CD4-positive, alpha-beta T cell treated with Interleukin-2 at 100 ng/mL for 4 hours (primary cell): ENCODE results near the gene HBA1.
"Not testable (repeated sequence)": the region's sequence is repeated elsewhere in the genome, so short reads cannot be mapped to it uniquely, and the experiment has no call there.

Experiments used
- DNase-seq: peaks from one replicate; pipeline ENCODE4 v3.0.0-alpha.2; 2020; ENCODE audit warnings: low spot score

The HBA1 gene

DNA sequence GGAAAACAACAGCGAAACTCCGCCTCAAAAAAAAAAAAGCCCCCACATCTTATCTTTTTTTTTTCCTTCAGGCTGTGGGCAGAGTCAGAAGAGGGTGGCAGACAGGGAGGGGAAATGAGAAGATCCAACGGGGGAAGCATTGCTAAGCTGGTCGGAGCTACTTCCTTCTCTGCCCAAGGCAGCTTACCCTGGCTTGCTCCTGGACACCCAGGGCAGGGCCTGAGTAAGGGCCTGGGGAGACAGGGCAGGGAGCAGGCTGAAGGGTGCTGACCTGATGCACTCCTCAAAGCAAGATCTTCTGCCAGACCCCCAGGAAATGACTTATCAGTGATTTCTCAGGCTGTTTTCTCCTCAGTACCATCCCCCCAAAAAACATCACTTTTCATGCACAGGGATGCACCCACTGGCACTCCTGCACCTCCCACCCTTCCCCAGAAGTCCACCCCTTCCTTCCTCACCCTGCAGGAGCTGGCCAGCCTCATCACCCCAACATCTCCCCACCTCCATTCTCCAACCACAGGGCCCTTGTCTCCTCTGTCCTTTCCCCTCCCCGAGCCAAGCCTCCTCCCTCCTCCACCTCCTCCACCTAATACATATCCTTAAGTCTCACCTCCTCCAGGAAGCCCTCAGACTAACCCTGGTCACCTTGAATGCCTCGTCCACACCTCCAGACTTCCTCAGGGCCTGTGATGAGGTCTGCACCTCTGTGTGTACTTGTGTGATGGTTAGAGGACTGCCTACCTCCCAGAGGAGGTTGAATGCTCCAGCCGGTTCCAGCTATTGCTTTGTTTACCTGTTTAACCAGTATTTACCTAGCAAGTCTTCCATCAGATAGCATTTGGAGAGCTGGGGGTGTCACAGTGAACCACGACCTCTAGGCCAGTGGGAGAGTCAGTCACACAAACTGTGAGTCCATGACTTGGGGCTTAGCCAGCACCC is 1.2 kb upstream of the HBA1 start:
- no peak for DNase-seq

DNA sequence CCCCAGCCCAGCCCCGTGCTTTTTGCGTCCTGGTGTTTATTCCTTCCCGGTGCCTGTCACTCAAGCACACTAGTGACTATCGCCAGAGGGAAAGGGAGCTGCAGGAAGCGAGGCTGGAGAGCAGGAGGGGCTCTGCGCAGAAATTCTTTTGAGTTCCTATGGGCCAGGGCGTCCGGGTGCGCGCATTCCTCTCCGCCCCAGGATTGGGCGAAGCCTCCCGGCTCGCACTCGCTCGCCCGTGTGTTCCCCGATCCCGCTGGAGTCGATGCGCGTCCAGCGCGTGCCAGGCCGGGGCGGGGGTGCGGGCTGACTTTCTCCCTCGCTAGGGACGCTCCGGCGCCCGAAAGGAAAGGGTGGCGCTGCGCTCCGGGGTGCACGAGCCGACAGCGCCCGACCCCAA is 474 bp upstream of the HBA1 start:
- DNase-seq: not testable (repeated sequence)

DNA sequence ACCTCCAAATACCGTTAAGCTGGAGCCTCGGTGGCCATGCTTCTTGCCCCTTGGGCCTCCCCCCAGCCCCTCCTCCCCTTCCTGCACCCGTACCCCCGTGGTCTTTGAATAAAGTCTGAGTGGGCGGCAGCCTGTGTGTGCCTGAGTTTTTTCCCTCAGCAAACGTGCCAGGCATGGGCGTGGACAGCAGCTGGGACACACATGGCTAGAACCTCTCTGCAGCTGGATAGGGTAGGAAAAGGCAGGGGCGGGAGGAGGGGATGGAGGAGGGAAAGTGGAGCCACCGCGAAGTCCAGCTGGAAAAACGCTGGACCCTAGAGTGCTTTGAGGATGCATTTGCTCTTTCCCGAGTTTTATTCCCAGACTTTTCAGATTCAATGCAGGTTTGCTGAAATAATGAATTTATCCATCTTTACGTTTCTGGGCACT is 928 bp downstream of the HBA1 start:
- DNase-seq: no peak

DNA sequence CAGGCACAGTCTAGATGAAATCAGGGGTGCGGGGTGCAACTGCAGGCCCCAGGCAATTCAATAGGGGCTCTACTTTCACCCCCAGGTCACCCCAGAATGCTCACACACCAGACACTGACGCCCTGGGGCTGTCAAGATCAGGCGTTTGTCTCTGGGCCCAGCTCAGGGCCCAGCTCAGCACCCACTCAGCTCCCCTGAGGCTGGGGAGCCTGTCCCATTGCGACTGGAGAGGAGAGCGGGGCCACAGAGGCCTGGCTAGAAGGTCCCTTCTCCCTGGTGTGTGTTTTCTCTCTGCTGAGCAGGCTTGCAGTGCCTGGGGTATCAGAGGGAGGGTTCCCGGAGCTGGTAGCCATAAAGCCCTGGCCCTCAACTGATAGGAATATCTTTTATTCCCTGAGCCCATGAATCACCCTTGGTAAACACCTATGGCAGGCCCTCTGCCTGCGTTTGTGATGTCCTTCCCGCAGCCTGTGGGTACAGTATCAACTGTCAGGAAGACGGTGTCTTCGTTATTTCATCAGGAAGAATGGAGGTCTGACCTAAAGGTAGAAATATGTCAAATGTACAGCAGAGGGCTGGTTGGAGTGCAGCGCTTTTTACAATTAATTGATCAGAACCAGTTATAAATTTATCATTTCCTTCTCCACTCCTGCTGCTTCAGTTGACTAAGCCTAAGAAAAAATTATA is 1.6 kb downstream of the HBA1 start:
- no peak for DNase-seq

DNA sequence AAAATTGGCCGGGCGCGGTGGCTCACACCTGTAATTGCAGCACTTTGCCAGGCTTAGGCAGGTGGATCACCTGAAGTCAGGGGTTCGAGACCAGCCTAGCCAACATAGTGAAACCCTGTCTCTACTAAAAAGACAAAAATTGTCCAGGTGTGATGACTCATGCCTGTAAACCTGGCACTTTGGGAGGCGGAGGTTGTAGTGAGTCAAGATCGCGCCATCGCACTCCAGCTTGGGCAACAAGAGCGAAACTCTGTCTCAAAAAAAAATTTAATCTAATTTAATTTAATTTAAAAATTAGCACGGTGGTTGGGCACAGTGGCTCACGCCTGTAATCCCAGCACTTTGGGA is 2.2 kb downstream of the HBA1 start:
- DNase-seq: no peak

DNA sequence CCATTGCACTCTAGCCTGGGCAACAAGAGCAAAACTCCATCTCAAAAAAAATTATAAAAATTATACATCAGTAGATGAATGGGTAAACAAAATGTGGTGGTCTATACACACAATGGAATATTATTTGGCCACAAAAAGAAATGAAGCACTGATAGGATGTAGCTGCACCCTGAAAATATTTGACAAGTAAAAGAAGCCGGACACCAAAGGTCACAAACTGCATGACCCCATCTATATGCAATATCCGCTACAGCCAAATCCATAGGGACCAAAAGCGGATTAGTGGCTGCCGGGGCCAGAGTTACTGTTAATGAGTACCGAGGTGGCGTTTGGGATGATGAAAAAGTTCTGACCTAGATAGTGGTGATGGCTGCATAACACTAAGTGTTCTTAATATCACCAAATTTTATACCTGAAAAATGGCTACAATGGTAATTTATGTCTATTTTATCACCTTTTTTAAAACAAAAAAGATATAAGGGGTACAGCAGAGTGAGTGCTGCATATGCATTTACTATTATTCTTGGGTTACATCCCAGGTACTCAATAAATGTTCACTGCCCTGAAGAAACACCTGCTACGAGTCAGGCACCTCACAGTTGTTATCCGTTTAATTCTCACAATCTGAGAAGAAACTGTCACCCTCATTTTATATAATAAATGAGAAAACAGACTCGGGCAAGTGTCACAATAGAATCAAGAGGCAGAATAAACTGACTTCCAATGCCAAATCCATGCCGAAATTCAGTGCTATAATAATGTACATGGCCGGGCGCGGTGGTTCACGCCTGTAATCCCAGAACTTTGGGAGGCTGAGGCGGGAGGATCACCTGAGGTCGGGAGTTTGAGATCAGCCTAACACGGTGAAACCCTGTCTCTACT is 3.0 kb downstream of the HBA1 start:
- DNase-seq: no peak

DNA sequence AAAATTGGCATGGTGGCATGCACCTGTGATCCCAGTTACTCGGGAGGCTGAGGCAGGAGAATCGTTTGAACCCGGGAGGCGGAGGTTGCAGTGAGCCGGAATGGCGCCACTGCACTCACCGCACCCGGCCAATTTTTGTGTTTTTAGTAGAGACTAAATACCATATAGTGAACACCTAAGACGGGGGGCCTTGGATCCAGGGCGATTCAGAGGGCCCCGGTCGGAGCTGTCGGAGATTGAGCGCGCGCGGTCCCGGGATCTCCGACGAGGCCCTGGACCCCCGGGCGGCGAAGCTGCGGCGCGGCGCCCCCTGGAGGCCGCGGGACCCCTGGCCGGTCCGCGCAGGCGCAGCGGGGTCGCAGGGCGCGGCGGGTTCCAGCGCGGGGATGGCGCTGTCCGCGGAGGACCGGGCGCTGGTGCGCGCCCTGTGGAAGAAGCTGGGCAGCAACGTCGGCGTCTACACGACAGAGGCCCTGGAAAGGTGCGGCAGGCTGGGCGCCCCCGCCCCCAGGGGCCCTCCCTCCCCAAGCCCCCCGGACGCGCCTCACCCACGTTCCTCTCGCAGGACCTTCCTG is 3.7 kb downstream of the HBA1 start, which contains the start of gene HBQ1:
Gene HBQ1 (plus strand): TSS at position 359 of the 575 bp plus-strand sequence. CDS start 28 bp downstream, at position 387.
- DNase-seq: no peak

DNA sequence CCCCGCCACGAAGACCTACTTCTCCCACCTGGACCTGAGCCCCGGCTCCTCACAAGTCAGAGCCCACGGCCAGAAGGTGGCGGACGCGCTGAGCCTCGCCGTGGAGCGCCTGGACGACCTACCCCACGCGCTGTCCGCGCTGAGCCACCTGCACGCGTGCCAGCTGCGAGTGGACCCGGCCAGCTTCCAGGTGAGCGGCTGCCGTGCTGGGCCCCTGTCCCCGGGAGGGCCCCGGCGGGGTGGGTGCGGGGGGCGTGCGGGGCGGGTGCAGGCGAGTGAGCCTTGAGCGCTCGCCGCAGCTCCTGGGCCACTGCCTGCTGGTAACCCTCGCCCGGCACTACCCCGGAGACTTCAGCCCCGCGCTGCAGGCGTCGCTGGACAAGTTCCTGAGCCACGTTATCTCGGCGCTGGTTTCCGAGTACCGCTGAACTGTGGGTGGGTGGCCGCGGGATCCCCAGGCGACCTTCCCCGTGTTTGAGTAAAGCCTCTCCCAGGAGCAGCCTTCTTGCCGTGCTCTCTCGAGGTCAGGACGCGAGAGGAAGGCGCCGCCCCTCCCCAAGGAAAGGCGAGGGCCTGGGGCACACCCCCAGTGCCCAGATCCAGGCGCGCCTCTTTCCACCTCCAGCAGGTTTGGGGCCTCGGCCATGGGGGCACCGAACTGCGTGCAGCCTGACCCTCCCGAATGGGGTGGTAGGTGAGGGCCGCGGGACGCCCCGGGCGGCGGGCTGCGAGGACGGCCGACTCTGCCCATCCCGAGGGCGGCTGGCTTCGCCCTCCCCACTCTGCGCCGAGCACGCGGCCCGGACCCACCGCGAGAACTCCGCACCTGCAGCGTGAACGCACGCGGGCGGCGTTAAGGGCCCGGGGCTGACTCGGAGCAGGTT is 4.4 kb downstream of the HBA1 start:
- peak; percentile 85 for DNase-seq

DNA sequence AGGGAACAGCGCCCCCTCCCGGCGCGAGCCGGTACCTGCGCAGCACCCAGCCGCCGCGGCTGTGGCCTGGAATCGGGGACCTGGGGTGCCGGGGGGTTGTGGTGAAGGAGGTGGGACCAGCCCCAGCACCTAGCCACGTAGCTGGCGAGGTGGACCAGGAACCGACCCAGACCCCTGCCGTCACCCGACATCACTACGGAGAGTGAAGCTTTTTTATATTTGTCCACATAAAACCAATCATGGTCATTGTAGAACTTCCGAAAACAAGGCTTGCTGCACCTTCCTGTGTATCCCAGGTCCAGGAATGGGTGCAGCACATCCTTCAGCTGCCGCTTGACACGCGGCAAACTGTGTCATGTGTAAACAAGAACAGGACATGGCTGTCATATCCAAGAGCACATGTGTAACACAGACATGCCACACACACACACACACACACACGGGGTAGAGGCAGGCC is 5.1 kb downstream of the HBA1 start:
- DNase-seq: no peak

DNA sequence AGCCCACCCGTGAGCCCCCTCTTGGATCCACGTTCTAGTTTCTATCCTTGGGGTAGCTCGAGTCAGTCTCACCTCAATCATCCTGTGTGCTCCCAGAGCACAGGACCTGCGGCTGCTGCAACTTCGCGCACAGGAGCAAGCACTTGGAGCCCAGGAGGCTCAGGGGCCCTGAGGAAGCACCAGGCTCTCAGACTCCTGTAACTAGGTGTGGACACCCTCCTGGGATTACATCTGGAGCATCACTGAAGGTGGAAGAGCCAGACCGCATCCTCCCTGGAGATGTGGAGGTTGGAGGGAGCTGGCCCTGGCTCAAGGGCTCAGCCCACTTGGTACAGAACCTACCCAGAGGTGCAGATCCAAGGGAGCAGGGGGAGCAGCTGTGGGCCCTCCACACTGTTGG is 6.5 kb downstream of the HBA1 start:
- no peak for DNase-seq

DNA sequence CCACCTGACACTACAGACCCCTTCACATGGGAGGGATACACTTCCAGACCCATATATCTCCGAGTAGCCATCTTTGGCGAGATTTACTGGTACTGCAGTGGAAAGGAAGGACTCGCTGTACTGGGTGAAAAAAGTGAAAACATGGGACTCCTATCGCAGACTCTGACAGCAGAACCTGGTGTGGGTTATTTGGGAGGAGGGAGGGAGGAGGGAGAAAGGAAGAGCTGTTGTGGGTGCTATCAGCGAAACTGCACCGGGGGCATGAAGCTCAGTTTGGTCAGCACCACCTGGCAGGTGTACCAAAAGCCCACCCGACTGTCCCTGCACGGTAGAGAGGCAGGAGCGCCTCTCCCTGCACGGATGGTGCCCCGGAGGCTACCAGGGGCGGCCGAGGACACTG is 8.7 kb downstream of the HBA1 start:
- DNase-seq: no peak

DNA sequence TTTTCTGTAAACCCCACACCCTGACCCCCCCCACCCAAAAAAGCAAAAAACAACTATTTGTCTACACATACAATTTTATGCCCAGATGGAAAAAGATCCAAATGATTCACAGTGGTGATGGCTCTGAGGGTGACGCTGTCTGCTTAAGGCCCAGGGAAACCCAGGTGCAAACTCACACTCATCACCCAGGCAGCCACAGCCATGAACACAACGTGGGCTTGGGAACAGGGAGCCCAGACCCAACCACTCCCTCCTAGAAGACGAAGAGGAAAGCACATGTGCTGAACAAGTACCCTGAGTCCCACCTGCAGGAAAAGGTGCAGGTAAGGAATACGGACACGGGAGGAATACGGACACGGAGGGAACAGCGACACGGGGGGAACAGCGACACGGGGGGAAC is 9.2 kb downstream of the HBA1 start:
- no peak for DNase-seq

DNA sequence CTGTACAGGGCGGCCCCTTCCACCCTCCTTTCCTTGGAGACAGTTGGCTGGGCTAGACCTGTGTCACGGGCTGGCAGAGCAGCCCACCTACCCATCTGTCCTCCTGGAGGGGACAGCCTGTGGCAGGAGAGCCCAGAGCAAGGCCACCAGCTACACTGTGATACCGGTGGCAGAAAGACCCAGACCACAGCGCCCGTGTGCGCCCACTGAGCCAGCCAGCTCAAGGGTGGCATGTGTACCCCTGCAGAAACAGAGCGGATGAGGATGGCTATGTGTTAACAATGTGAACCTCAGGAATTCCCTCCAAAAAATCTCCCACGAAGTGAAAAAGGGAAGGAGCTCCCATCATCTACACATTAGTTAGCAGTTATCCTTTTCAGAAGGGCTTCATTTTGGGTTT is 10.8 kb downstream of the HBA1 start:
- DNase-seq: no peak

DNA sequence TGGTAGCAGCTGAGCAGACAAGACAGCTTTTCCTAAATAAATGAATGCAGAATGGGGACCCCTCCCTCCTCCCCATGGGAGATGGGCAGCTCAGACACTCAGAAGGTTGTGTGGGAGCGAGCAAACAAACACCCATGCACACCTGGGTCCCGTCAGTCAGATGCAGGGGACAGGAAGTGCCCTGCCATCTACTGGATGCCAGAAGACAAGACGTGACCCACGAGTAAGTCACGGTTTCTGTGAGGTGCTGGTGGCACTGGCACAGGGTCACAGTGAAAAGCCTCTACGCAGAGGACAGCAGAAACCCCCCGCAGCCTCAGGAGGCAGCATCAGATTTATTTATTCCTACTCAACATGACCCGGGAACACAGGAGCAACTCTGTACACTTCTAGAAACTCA is 12.2 kb downstream of the HBA1 start:
- peak; percentile 23 for DNase-seq

DNA sequence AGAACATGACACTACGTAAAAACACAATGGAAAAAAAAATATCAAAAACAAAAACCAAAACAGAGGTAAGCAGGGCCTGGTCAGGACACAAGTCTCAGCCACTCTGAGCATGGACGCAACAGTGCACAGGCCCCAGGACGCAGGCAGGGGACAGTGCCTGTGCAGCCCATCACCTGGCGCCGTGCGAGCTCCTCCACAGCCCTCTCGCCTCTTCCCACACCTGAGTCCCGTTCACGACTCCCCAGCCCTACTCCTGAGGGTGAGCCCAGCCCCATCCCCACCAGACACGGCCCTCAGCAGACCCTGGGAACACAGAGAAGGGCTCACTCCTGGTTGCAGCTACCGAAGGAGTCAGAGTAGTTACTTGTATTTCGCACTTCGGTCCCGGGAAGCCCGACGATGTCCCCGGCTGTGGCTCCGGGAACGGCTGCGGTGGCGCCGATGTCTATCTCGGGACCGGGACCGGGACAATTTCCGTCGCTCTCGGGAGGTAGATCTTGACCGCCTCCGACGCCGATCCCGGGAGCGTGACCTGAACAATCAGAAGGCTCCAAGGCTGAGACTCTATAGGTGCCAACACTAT is 13.2 kb downstream of the HBA1 start:
- no peak for DNase-seq

DNA sequence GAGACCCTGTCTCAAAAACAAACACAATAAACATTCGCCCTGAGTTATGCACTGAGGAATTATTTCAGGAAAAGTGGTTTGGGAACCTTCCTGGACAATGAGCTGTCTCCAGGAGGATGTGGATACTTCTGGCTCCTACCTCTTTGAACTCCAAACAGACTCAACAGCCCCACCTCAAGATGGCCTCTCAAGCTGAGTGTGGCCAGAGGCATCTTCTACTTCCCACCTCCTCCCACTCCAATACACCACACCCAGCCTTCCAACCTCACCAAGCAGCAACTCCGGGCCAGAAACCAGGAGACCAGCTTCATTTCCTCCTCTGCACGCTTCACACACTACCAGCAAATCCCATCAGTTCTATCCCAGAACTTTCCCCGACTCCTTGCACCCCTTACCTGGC is 15.4 kb downstream of the HBA1 start:
- DNase-seq: no peak

DNA sequence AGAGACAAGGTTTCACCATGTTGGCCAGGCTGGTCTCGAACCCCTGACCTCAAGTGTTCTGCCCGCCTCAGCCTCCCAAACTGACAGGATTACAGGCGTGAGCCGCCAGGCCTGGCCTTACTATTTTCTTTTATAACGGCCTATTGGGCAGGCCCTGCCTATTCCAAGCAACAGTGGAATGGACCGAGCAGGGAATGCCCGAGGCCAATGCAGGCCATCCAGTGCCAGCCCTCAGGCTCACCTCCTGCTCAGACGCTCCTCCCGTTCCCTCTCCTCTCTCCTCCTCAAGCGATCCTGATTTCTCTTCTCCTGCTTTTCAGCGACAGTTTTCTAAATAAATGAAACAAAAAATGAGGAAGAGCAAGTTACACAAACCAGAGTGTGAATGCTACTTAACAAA is 16.2 kb downstream of the HBA1 start:
- DNase-seq: no peak

DNA sequence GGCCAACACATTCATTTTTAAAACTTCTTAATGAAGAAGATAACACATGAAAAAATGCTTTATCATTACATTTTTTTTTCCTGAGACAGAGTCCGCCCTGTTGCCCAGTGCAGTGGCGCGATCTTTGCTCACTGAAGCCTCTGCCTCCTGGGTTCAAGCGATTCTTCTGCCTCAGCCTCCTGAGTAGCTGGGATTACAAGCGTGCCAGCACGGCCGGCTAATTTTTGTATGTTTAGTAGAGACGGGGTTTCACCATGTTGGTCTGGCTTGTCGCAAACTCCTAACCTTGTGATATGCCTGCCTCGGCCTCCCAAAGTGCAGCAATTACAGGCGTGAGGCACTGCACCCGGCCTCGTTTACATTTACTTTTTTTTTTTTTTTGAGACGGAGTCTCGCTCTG is 17.0 kb downstream of the HBA1 start:
- DNase-seq: no peak

DNA sequence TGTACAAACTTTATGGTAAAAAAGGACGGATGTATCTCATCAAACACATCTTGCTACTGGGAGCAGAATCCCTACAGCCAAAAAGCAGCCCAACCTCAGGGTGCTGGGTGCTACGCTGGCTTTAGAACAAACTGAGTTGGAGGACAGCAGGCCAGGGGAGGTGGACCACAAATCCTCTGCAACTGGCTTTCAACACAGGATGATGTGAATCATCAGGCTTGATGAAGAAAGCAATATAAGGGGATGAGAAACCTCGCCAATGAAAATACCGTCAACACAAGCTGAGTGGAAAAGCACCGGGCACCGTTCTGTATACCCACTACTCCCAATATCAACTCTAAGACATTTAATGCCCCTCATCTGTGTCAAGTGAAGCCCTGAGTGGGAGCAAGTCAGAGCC is 18.0 kb downstream of the HBA1 start:
- DNase-seq: no peak

DNA sequence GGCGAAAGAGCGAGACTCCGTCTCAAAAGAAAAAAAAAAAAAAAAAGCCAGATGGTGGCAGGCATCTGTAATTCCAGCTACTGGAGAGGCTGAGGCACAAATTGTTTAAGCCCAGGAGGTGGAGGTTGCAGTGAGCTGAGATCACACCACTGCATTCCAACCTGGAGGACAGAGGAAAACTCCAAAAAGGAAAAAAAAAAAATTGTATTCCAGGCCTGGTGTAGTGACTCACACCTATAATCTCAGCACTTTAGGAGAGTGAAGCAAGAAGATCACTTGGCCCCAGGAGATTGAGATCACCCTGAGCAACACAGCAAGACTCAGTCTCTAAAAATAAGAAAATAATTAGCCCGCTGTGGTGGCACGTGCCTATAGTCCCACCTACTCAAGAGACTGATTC is 23.9 kb downstream of the HBA1 start:
- no peak for DNase-seq

DNA sequence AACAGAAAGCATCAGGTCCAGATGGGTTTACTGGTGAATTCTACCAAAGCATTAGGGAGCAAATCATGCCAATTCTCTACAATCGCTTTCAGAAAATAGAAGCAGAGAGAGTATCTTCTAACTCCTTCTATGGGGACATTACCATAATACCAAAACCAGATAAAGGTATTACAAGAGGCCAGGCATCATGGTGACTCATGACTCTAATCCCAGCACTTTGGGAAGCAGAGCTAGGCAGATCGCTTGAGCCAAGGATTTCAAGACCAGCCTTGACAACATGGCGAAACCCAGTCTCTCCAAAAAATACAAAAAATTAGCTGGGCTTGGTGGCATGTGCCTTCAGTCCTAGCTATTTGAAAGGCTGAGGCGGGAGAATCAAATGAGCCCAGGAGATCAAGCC is 26.8 kb downstream of the HBA1 start:
- no peak for DNase-seq
